Adrenal gland (tissue), 12 donors: ENCODE data around the gene MORF4L2. TPM values are rescaled to one million over a fixed set of nuclear protein-coding genes. Genes with fewer than 3 reads are reported as not detected.
"Not testable (repeated sequence)": the region's sequence is repeated elsewhere in the genome, so short reads cannot be mapped to it uniquely, and the experiment has no call there.

Experiments used
- DNase-seq, 7 donors: peaks; one replicate each; pipeline ENCODE4 v3.0.0-alpha.2; 2019 to 2020
- H3K27ac ChIP-seq, 5 donors: fragments of 200-600 bp; sonication (generic) in 4 of 5; 1 replicate in 3 of 5; 2 replicates in 2 of 5; pipeline versions ENCODE4 v1.5.1 to v1.8.0; 2016 to 2020; ENCODE audit warnings: mild to moderate bottlenecking in 1 of 5
- H3K27me3 ChIP-seq: fragments of 200-600 bp; 2 replicates; pipeline ENCODE4 v1.8.0; 2021
- H3K36me3 ChIP-seq, 2 donors: fragments of 200-600 bp; replicated peaks in 1 of 2; 1 replicate in 1 of 2; 2 replicates in 1 of 2; pipeline versions ENCODE4 v1.5.1 to v1.8.0; 2018 to 2022
- H3K4me1 ChIP-seq, 2 donors: fragments of 200-600 bp; replicated peaks in 1 of 2; 1 replicate in 1 of 2; 2 replicates in 1 of 2; pipeline versions ENCODE4 v1.5.1 to v1.8.0; 2018 to 2021
- H3K4me3 ChIP-seq, 4 donors: fragments of 200-600 bp; sonication (generic) in 3 of 4; one replicate each; pipeline ENCODE4 v1.5.1; 2016 to 2018
- H3K9me3 ChIP-seq, 3 donors: fragments of 200-600 bp; sonication (generic) in 1 of 3; replicated peaks in 1 of 3; 1 replicate in 2 of 3; 2 replicates in 1 of 3; pipeline versions ENCODE4 v1.5.1 to v1.8.0; 2016 to 2021
- POLR2A ChIP-seq, 2 donors: fragments of 450-650 bp; IDR thresholded peaks; one replicate each; pipeline ENCODE4 v1.6.1; 2017; ENCODE audit warnings: antibody characterized with exemption in 2 of 2, mild to moderate bottlenecking in 2 of 2, moderate library complexity in 1 of 2
- WGBS, 4 donors: extraction: QIAGEN DNeasy Blood & Tissue Kit in 2 of 4; methylation state at CpG; one replicate each; pipeline versions ENCODE4 v1.1.5 to v1.1.7; 2013 to 2017; 5-methylcytosine and 5-hydroxymethylcytosine counted together
- intact Hi-C, 2 donors: fragments of 100-400 bp; cut with DNase I; formaldehyde crosslinking; loops; one replicate each; pipeline versions ENCODE4 v1.14.1 to v1.15.0; 2022 to 2023
- polyA plus RNA-seq, 3 donors: library from polyadenylated mRNA; stranded (reverse); fragments of 200-250 nt in 2 of 3; fragments of 350-450 nt in 1 of 3; fragmentation: Illumina TruSeq in 1 of 3; extraction: RNeasy Lipid Tissue Mini Kit (QIAGEN cat#74804) in 1 of 3; gene quantifications; one replicate each; pipeline ENCODE4 v1.2.3, GENCODE V29; 2013 to 2014
- total RNA-seq, 9 donors: library from RNA; depleted of rRNA in 4 of 9; stranded (reverse); fragments of >200 nt in 4 of 9; fragments of 120-200 nt in 1 of 9; fragmentation: NEBNext Ultra II Directional in 1 of 9; extraction: Animal tissue kit (Norgen Biotek cat#: 25700) in 1 of 9; gene quantifications; one replicate each; pipeline versions ENCODE4 v1.1.0 to v1.2.4, GENCODE V29; 2013 to 2023
- TF ChIP-seq, protein P1 (sequence below), 6 experiments: fragments of 450-650 bp in 4 of 6; fragments of 200-600 bp in 2 of 6; sonication (generic) in 1 of 6; IDR thresholded peaks; 1 replicate in 5 of 6; 2 replicates in 1 of 6; pipeline versions ENCODE4 v1.5.1 to v1.8.0; 2016 to 2021; ENCODE audit warnings: antibody characterized with exemption in 6 of 6, mild to moderate bottlenecking in 2 of 6, moderate library complexity in 1 of 6
- donor health status: healthy with polysubstance abuse.
- donor health status: Bipolar disorder and iron deficiency.
- donor health status: DM: yes; HTN: yes; CAD: no.
- donor health status: DM: no; HTN: no; CAD: no.
- donor health status: DM: no; HTN: no; CAD: no.
- donor health status: DM: yes; HTN: yes; CAD: no.

The MORF4L2 gene
- total and polyA plus RNA-seq, 12 donors = 225 to 767 (median 366) TPM

DNA sequence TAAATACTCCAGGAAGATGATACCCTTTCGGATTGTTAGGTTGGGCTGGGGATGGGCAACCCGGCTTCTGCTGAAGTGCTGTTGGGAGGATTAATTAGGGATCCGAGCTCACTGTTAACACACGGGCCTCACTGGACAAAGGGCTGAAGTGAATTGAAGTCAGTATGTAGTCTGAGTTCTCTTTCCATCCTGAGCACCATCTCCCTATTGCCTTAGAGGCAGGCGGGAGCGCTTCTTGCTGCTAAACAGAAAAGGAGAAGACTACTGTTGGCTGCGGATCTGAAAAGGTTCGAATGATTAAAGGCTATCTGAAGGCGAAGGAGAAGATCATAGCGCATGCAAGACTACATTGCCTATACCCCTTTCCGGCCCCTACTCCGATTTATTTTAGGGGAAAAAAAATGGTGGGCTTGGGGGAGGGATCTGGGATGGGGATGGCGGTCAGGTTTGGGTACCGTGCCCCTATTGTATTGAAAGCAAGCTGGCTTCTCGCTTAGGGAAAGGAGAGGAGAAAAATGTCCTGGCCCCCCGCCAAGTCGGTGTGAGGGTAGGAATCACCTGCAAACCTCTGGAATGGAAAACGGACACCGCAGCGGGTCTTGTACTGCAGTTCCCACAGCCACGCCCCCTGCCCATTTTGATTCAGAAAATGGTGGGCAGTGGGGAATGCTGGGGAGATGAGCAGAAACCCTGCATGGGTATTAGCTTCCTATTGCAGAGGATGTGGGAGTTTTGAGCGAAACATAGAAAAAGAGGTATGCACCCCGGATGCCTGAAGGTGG is 22.3 kb downstream of the MORF4L2 start:
- DNase-seq = no peak
- intact Hi-C loops = no loop called here
- WGBS, 4 donors = 15 to 49% (median 29%) methylated on average over 21 to 23 of the region's 23 CpGs
- no peaks in the 10 kb centered on the region for H3K27me3 ChIP-seq
- TF ChIP-seq, protein P1, sequence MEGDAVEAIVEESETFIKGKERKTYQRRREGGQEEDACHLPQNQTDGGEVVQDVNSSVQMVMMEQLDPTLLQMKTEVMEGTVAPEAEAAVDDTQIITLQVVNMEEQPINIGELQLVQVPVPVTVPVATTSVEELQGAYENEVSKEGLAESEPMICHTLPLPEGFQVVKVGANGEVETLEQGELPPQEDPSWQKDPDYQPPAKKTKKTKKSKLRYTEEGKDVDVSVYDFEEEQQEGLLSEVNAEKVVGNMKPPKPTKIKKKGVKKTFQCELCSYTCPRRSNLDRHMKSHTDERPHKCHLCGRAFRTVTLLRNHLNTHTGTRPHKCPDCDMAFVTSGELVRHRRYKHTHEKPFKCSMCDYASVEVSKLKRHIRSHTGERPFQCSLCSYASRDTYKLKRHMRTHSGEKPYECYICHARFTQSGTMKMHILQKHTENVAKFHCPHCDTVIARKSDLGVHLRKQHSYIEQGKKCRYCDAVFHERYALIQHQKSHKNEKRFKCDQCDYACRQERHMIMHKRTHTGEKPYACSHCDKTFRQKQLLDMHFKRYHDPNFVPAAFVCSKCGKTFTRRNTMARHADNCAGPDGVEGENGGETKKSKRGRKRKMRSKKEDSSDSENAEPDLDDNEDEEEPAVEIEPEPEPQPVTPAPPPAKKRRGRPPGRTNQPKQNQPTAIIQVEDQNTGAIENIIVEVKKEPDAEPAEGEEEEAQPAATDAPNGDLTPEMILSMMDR (IDR thresholded peaks at IDR 0.05) = no peak
- TF ChIP-seq POLR2A (IDR thresholded peaks at IDR 0.05) = no peak
- no peak overlapping the region for H3K4me3 ChIP-seq
- H3K36me3 ChIP-seq = no peaks in the 10 kb centered on the region
- no peaks in the 10 kb centered on the region for H3K9me3 ChIP-seq
- no peaks in the 10 kb centered on the region for H3K4me1 ChIP-seq
- no peak overlapping the region for H3K27ac ChIP-seq

- intact Hi-C loops, DNase-seq, H3K27ac ChIP-seq, H3K9me3 ChIP-seq, H3K4me1 ChIP-seq, H3K4me3 ChIP-seq, H3K36me3 ChIP-seq: not testable (repeated sequence)
- H3K27me3 ChIP-seq = peaks cover 11% of the 10 kb centered on the region
- 79 to 100% (median 89%) methylated on average over 1 to 2 of the region's 2 CpGs for WGBS, 4 donors
These were observed 27.0 kb downstream of the MORF4L2 start for GRCh38 chrX:103659460-103659859.

- H3K36me3 ChIP-seq = no peaks in the 10 kb centered on the region
- H3K27ac ChIP-seq = no peak overlapping the region
- 65 to 87% (median 80%) methylated on average over 5 of the region's 5 CpGs for WGBS, 4 donors
- no peaks in the 10 kb centered on the region for H3K9me3 ChIP-seq
- intact Hi-C loops = no loop called here
- H3K4me3 ChIP-seq = no peak overlapping the region
- no peaks in the 10 kb centered on the region for H3K4me1 ChIP-seq
- no peak for TF ChIP-seq POLR2A (IDR thresholded peaks at IDR 0.05)
- TF ChIP-seq, protein P1 (IDR thresholded peaks at IDR 0.05) = no peak
- H3K27me3 ChIP-seq = peaks cover 13% of the 10 kb centered on the region
- DNase-seq = no peak
These were observed 27.6 kb downstream of the MORF4L2 start for GRCh38 chrX:103658681-103659433.

DNA sequence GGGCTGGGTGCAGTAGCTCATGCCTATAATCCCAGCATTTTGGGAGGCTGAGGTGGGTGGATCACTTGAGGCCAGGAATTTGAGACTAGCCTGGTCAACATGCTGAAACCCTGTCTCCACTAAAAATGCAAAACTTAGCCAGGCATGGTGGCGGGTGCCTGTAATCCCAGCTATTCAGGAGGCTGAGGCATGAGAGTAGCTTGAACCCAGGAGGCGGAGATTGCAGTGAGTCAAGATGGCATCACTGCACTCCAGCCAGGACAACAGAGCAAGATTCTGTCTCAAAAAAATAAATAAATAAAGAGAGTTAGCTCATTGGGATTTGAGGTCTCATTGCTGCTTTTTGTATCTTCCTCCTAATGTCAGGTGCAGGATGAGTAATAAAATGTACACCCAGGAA is 29.4 kb downstream of the MORF4L2 start:
- H3K4me1 ChIP-seq, intact Hi-C loops, DNase-seq, H3K4me3 ChIP-seq, H3K36me3 ChIP-seq, H3K9me3 ChIP-seq: not testable (repeated sequence)
- peaks cover 13% of the 10 kb centered on the region for H3K27me3 ChIP-seq
- 81 to 100% (median 92%) methylated on average over 2 of the region's 2 CpGs for WGBS, 4 donors
- peak overlapping the region in 1 of 5 donors; percentile 75 for H3K27ac ChIP-seq

DNA sequence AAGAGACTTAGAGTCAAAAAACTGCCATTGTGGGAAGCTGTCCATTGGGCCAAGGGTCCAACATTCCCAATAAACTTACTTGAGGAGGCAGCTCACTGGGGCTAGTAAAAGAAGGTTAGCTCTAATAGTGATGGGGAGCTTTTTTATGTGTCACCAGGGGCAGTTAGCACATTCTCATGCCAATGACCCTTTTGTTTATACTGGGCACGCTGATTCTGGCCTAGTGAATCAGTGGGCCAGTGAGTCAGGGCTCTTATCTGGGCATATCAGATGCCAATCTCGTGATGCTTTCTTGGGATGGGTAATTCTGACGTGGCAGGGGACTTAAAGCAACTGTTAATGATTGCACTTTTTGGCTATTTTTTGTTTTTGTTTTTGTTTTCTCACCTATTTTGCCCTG is 29.9 kb downstream of the MORF4L2 start:
- Histone ChIP-seq H3K9me3 (no peaks in the 10 kb centered on the region), H3K36me3 (no peaks in the 10 kb centered on the region), H3K4me3 (no peak overlapping the region), H3K4me1 (no peaks in the 10 kb centered on the region), H3K27me3 (peaks cover 13% of the 10 kb centered on the region), H3K27ac (peak overlapping the region in 1 of 5 donors; percentile 75)
- peak; percentile 37 to 72 (median 67) for DNase-seq
- WGBS, 4 donors = 22 to 38% (median 31%) methylated on average over 3 of the region's 3 CpGs
- intact Hi-C loops = no loop called here
- TF ChIP-seq, protein P1 (IDR thresholded peaks at IDR 0.05) = no peak
- no peak for TF ChIP-seq POLR2A (IDR thresholded peaks at IDR 0.05)

- H3K4me1 ChIP-seq, DNase-seq, H3K36me3 ChIP-seq, intact Hi-C loops, H3K27ac ChIP-seq, H3K4me3 ChIP-seq, H3K9me3 ChIP-seq: not testable (repeated sequence)
- peaks cover 13% of the 10 kb centered on the region for H3K27me3 ChIP-seq
- 80 to 95% (median 86%) methylated on average over 7 of the region's 7 CpGs for WGBS, 4 donors
These were observed 31.1 kb downstream of the MORF4L2 start for GRCh38 chrX:103655230-103656000.
